Cardiac muscle cell (in vitro differentiated cells and primary cell): ENCODE measurements around the gene FXR1. TPM values are rescaled to one million over a fixed set of nuclear protein-coding genes. Genes with fewer than 3 reads are reported as not detected.
"Not testable (repeated sequence)": the region's sequence is repeated elsewhere in the genome, so short reads cannot be mapped to it uniquely, and the experiment has no call there.

Experiments used
- DNase-seq, 2 donors: peaks; one replicate each; pipeline versions ENCODE4 v3.0.0 to v3.0.0-alpha.2; 2010 to 2017; ENCODE audit warnings: low read depth in 1 of 2, low spot score in 1 of 2
- H3K27ac ChIP-seq: fragments of 200-600 bp; sonication (generic); 2 replicates; pipeline ENCODE4 v1.5.1; 2016
- H3K27me3 ChIP-seq: fragments of 200-600 bp; sonication (generic); 2 replicates; pipeline ENCODE4 v1.6.0; 2016; ENCODE audit warnings: control low read depth
- H3K36me3 ChIP-seq: fragments of 200-600 bp; sonication (generic); 2 replicates; pipeline ENCODE4 v1.5.1; 2016; ENCODE audit warnings: control low read depth
- H3K4me1 ChIP-seq: fragments of 200-600 bp; sonication (generic); 2 replicates; pipeline ENCODE4 v1.8.1; 2017; ENCODE audit warnings: low read depth, mild to moderate bottlenecking, mixed run types
- H3K4me3 ChIP-seq: fragments of 200-600 bp; sonication (generic); 2 replicates; pipeline ENCODE4 v1.5.1; 2016; ENCODE audit warnings: mild to moderate bottlenecking
- H3K9me3 ChIP-seq: fragments of 200-600 bp; sonication (generic); 2 replicates; pipeline ENCODE4 v1.5.1; 2017; ENCODE audit warnings: low read depth, mild to moderate bottlenecking, control low read depth
- CTCF ChIP-seq: IDR thresholded peaks from 2 replicates; pipeline ENCODE4 v1.5.1; 2012; ENCODE audit warnings: low read depth, mild to moderate bottlenecking, low read length
- polyA plus RNA-seq: library from polyadenylated mRNA; unstranded; fragments of >200 nt; fragmentation: Nextera tagmentation; extraction: Ambion mirVana; gene quantifications from 2 replicates; pipeline ENCODE4 v1.2.1, GENCODE V29; 2016
- total RNA-seq: library from RNA; depleted of rRNA; stranded (reverse); fragments of >200 nt; gene quantifications from 2 replicates; pipeline ENCODE4 v1.2.3, GENCODE V29; 2016

Gene FXR1
- total and polyA plus RNA-seq, 2 experiments from 2014 or later = 63.3 to 331 TPM

GRCh38 chr3:180981912-180982311, 69.4 kb downstream of the FXR1 start:
- Histone ChIP-seq H3K36me3 (peaks cover 34% of the 10 kb centered on the region), H3K27ac (peak overlapping the region; percentile 80), H3K4me3 (no peak overlapping the region)

GRCh38 chr3:180983136-180983535, 70.7 kb downstream of the FXR1 start:
- Histone ChIP-seq H3K9me3 (no peaks in the 10 kb centered on the region), H3K27ac (peak overlapping the region; percentile 80), H3K4me1 (peaks cover 18% of the 10 kb centered on the region), H3K4me3 (no peak overlapping the region), H3K27me3 (no peaks in the 10 kb centered on the region), H3K36me3 (peaks cover 27% of the 10 kb centered on the region)
- no peak for DNase-seq
- no peak for TF ChIP-seq CTCF

More at GRCh38 chr3:180981912-180982311, 69.4 kb downstream of the FXR1 start:
- no peaks in the 10 kb centered on the region for H3K27me3 ChIP-seq
- DNase-seq = no peak
- TF ChIP-seq CTCF = no peak
- H3K9me3 ChIP-seq = no peaks in the 10 kb centered on the region
- peaks cover 18% of the 10 kb centered on the region for H3K4me1 ChIP-seq

DNA sequence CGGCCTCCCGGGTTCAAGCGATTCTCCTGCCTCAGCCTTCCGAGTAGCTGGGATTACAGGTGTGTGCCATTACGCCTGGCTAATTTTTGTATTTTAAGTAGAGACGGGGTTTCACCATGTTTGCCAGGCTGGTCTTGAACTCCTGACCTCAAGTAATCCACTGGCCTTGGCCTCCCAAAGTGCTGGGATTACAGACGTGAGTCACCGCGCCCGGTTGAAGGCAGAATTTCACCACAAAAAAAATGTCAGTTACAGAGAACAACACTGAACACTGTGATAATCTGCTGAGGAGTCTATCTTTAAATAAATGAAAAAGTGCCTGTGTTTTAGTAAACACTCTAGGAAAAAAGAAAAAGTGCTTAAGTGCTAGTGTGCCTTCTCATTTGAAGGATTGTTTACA, 73.9 kb downstream of the FXR1 start:
- H3K27me3 ChIP-seq, H3K4me1 ChIP-seq, H3K4me3 ChIP-seq, H3K27ac ChIP-seq, H3K9me3 ChIP-seq, DNase-seq: not testable (repeated sequence)
- H3K36me3 ChIP-seq = peaks cover 22% of the 10 kb centered on the region

DNA sequence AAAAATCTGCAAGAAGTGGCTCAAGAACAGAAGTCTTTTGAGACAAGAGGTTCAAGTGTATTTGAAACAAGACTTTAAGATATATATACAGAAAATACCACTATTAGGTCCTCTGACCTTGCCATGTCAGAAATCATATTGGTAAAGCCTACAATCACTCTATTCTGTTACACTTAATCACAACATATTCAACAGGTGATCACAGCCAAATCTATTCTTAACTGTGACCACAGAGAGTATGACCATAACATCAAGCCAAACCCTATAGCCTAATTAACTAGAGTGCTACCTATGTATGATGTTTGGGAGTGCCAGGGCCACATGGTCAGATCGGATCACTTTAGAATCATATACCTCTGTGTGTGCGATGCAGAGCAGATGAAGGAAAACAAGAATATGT, 74.9 kb downstream of the FXR1 start:
- H3K4me3 ChIP-seq = no peak overlapping the region
- no peak for TF ChIP-seq CTCF
- no peaks in the 10 kb centered on the region for H3K9me3 ChIP-seq
- H3K36me3 ChIP-seq = peaks cover 22% of the 10 kb centered on the region
- no peak for DNase-seq
- no peaks in the 10 kb centered on the region for H3K4me1 ChIP-seq
- H3K27me3 ChIP-seq = no peaks in the 10 kb centered on the region
- H3K27ac ChIP-seq = no peak overlapping the region

GRCh38 chr3:180989291-180990163, 77.1 kb downstream of the FXR1 start, which contains the start of gene DNAJC19:
DNAJC19 (minus strand) TSS chr3:180989736; CDS start chr3:180989602, 134 bp downstream.
- peak; percentile 96 to 98 for DNase-seq
- TF ChIP-seq CTCF = no peak
- Histone ChIP-seq H3K36me3 (peaks cover 15% of the 10 kb centered on the region), H3K9me3 (no peaks in the 10 kb centered on the region), H3K27ac (peak within 1 kb of the TSS; percentile 93), H3K4me1 (no peaks in the 10 kb centered on the region), H3K4me3 (peak within 1 kb of the TSS; percentile 85), H3K27me3 (no peaks in the 10 kb centered on the region)

GRCh38 chr3:180990505-180990904, 78.0 kb downstream of the FXR1 start:
- H3K27me3 ChIP-seq = no peaks in the 10 kb centered on the region
- DNase-seq = no peak
- no peaks in the 10 kb centered on the region for H3K4me1 ChIP-seq
- H3K9me3 ChIP-seq = no peaks in the 10 kb centered on the region
- TF ChIP-seq CTCF = no peak
- H3K4me3 ChIP-seq = peak overlapping the region; percentile 85
- peaks cover 13% of the 10 kb centered on the region for H3K36me3 ChIP-seq
- H3K27ac ChIP-seq = no peak overlapping the region
